K562 (cell line): ENCODE data around the gene CACNA1C. TPM values are rescaled to one million over a fixed set of nuclear protein-coding genes. Genes with fewer than 3 reads are reported as not detected.

Experiments
- ATAC-seq: fragments of 200-7000 bp; cut with Tn5 transposase; 3 replicates; pipeline ENCODE4 v1.9.1; 2020; ENCODE audit warnings: moderate library complexity
- BruUV-seq: library from RNA; stranded (reverse); fragments of 400-500 nt; replicated peaks from 2 replicates; lab custom pipeline; 2021; lab: Mats Ljungman, UMichigan
- CTCF ChIA-PET: fragments of 300-600 bp; formaldehyde crosslinking; extraction: SDS; loops from one replicate; lab custom pipeline; 2021; ENCODE audit warnings: low intra/inter-chr PET ratio; lab: Yijun Ruan, JAX
- POLR2A ChIA-PET: fragments of 300-600, 350-650 bp; sonication (Branson Sonifier 250); formaldehyde crosslinking; extraction: SDS; loops from one replicate; lab custom pipeline; 2021; ENCODE audit warnings: antibody characterized with exemption, inconsistent platforms; lab: Yijun Ruan, JAX
- DNase-seq, 4 experiments: peaks; one replicate each; pipeline versions ENCODE4 v3.0.0 to v3.0.0-alpha.2; 2011 to 2018; ENCODE audit warnings: low spot score in 3 of 4, mixed read lengths in 3 of 4; ENCODE audit errors: extremely low read depth in 1 of 4
- FAIRE-seq: peaks from 2 replicates; lab custom pipeline; 2011; peaks lifted over from hg19 to GRCh38; lab: Jason Lieb, UNC
- H2AFZ ChIP-seq: 2 replicates; pipeline ENCODE4 v1.6.0; 2011; ENCODE audit warnings: low read depth, low read length, control low read depth, inconsistent platforms
- H3K27ac ChIP-seq: fragments of 200-600 bp; 3 replicates; pipeline ENCODE4 v1.8.0; 2011; ENCODE audit warnings: low read depth, mild to moderate bottlenecking, control low read depth, inconsistent platforms, low read length, moderate library complexity, mixed read lengths; ENCODE audit errors: extremely low read depth
- H3K27me3 ChIP-seq, 2 experiments: fragments of 300-600 bp in 1 of 2; 2 replicates in 1 of 2; 3 replicates in 1 of 2; pipeline versions ENCODE4 v1.6.0 to v1.8.0; 2011; ENCODE audit warnings: inconsistent platforms in 2 of 2, low read length in 2 of 2, mild to moderate bottlenecking in 1 of 2, mixed read lengths in 1 of 2, moderate library complexity in 1 of 2; ENCODE audit not compliant: control insufficient read depth in 2 of 2, insufficient read depth in 2 of 2
- H3K36me3 ChIP-seq: fragments of 300-600 bp; 3 replicates; pipeline ENCODE4 v1.8.0; 2011; ENCODE audit warnings: mild to moderate bottlenecking, low read length, inconsistent platforms; ENCODE audit not compliant: control insufficient read depth, insufficient read depth
- H3K4me1 ChIP-seq, 2 experiments: fragments of 200-600 bp in 1 of 2; replicated peaks in 1 of 2; 2 replicates in 1 of 2; 3 replicates in 1 of 2; pipeline versions ENCODE4 v1.5.1 to v1.8.0; 2011; ENCODE audit warnings: inconsistent platforms in 2 of 2, low read length in 2 of 2, mild to moderate bottlenecking in 1 of 2, mixed read lengths in 1 of 2, moderate library complexity in 1 of 2; ENCODE audit not compliant: control insufficient read depth in 2 of 2, insufficient read depth in 2 of 2
- H3K4me2 ChIP-seq: 2 replicates; pipeline ENCODE4 v1.6.1; 2011; ENCODE audit warnings: low read length, control low read depth, inconsistent platforms, mixed read lengths; ENCODE audit not compliant: insufficient read depth
- H3K4me3 ChIP-seq: fragments of 200-600 bp; sonication (generic), shearing (Covaris generic); 2 replicates; pipeline ENCODE4 v1.5.1; 2016; ENCODE audit warnings: control low read depth, inconsistent platforms
- H3K79me2 ChIP-seq: fragments of 200-600 bp; 3 replicates; pipeline ENCODE4 v1.8.0; 2011; ENCODE audit warnings: low read length, inconsistent platforms; ENCODE audit not compliant: control insufficient read depth, insufficient read depth
- H3K9ac ChIP-seq, 2 experiments: 2 replicates each; pipeline versions ENCODE4 v1.6.0 to v1.6.1; 2011; ENCODE audit warnings: low read depth in 2 of 2, low read length in 2 of 2, control low read depth in 1 of 2, inconsistent platforms in 1 of 2, mild to moderate bottlenecking in 1 of 2, mixed read lengths in 1 of 2; ENCODE audit not compliant: insufficient read depth in 1 of 2
- H3K9me1 ChIP-seq: one replicate; pipeline ENCODE4 v1.6.0; 2011; ENCODE audit warnings: inconsistent platforms, mild to moderate bottlenecking, low read length, moderate library complexity; ENCODE audit not compliant: control insufficient read depth, insufficient read depth
- H3K9me3 ChIP-seq: replicated peaks from 2 replicates; pipeline ENCODE4 v1.5.1; 2011; ENCODE audit warnings: low read depth, low read length, inconsistent platforms; ENCODE audit not compliant: control insufficient read depth, insufficient read depth
- H4K20me1 ChIP-seq: replicated peaks from 2 replicates; pipeline ENCODE4 v1.6.1; 2011; ENCODE audit warnings: low read length, inconsistent platforms, mixed read lengths; ENCODE audit not compliant: control insufficient read depth, insufficient read depth
- CHD2 ChIP-seq: IDR thresholded peaks from 2 replicates; pipeline ENCODE4 v1.6.1; 2011; ENCODE audit warnings: low read depth, low read length
- CXXC5 ChIP-seq: fragments of 250-450 bp; sonication (Bioruptor Pico); IDR thresholded peaks from 2 replicates; pipeline ENCODE4 v1.8.0; 2022; ENCODE audit warnings: inconsistent platforms, mild to moderate bottlenecking, moderate library complexity
- FUS ChIP-seq: fragments of 200-400 bp; formaldehyde crosslinking; optimal IDR thresholded peaks from 2 replicates; pipeline ENCODE3; 2017; ENCODE audit warnings: low read depth, low read length
- GATAD2B ChIP-seq: fragments of 450-650 bp; IDR thresholded peaks from 2 replicates; pipeline ENCODE4 v1.6.1; 2017; ENCODE audit warnings: mild to moderate bottlenecking, borderline replicate concordance
- HDAC8 ChIP-seq: fragments of 450-650 bp; IDR thresholded peaks from 2 replicates; pipeline ENCODE4 v1.6.1; 2016; ENCODE audit warnings: mild to moderate bottlenecking, missing genetic modification characterization, moderate library complexity, missing compliant biosample characterization
- HMG20A ChIP-seq: fragments of 450-650 bp; formaldehyde crosslinking; conservative IDR thresholded peaks from 2 replicates; pipeline ENCODE4 v1.4.0; 2020; ENCODE audit warnings: mild to moderate bottlenecking, mixed read lengths
- HOMEZ ChIP-seq: fragments of 250-450 bp; sonication (Bioruptor Pico); IDR thresholded peaks from 2 replicates; pipeline ENCODE4 v1.4.0; 2020; ENCODE audit warnings: mild to moderate bottlenecking, moderate library complexity
- NCOA2 ChIP-seq, 2 experiments: fragments of 450-650 bp; IDR thresholded peaks; 2 replicates each; pipeline ENCODE4 v1.6.1; 2018; ENCODE audit warnings: mild to moderate bottlenecking in 2 of 2, moderate library complexity in 1 of 2; ENCODE audit not compliant: partially characterized antibody in 2 of 2
- NFE2 ChIP-seq: IDR thresholded peaks from 2 replicates; pipeline ENCODE4 v1.6.1; 2014; ENCODE audit warnings: antibody characterized with exemption, low read depth
- OTX1 ChIP-seq: fragments of 450-650 bp; formaldehyde crosslinking; IDR thresholded peaks from 2 replicates; pipeline ENCODE4 v1.4.0; 2022; ENCODE audit warnings: mild to moderate bottlenecking
- RHOXF2B ChIP-seq: fragments of 250-450 bp; sonication (Bioruptor Pico); conservative IDR thresholded peaks from 2 replicates; pipeline ENCODE4 v1.5.1; 2021
- SRSF7 ChIP-seq: fragments of 200-400 bp; formaldehyde crosslinking; optimal IDR thresholded peaks from 2 replicates; pipeline ENCODE3; 2017; ENCODE audit warnings: mild to moderate bottlenecking, low read depth, low read length
- ZBTB1 ChIP-seq: sonication (generic); formaldehyde crosslinking; IDR thresholded peaks from 2 replicates; pipeline ENCODE4 v1.8.1; 2023; ENCODE audit warnings: missing genetic modification reagents, low read depth, mild to moderate bottlenecking, borderline replicate concordance
- ZNF12 ChIP-seq: sonication (generic); formaldehyde crosslinking; IDR thresholded peaks from 2 replicates; pipeline ENCODE4 v1.4.0; 2020; ENCODE audit warnings: mild to moderate bottlenecking, missing genetic modification reagents
- ZNF395 ChIP-seq: fragments of 200-800 bp; sonication (Bioruptor generic); IDR thresholded peaks from 2 replicates; pipeline ENCODE4 v1.6.1; 2017; ENCODE audit warnings: missing genetic modification characterization, missing compliant biosample characterization
- ZNF507 ChIP-seq: conservative IDR thresholded peaks from 2 replicates; pipeline ENCODE4 v1.6.1; 2017; ENCODE audit warnings: missing genetic modification characterization, missing compliant biosample characterization
- ZNF589 ChIP-seq: fragments of 200-800 bp; sonication (Bioruptor generic); IDR thresholded peaks from 2 replicates; pipeline ENCODE4 v1.6.1; 2016; ENCODE audit warnings: low read depth, missing genetic modification characterization, missing compliant biosample characterization
- ZNF764 ChIP-seq: fragments of 250-450 bp; sonication (Bioruptor Pico); IDR thresholded peaks from 2 replicates; pipeline ENCODE4 v1.4.0; 2020; ENCODE audit warnings: low read depth, mild to moderate bottlenecking, moderate library complexity
- WGBS: fragments of 100-300 bp; shearing (Covaris generic); methylation state at CpG from one replicate; pipeline ENCODE4 v1.1.6; 2016; ENCODE audit warnings: low coverage, mixed read lengths; ENCODE audit not compliant: insufficient coverage; ENCODE audit errors: missing lambda C conversion rate; 5-methylcytosine and 5-hydroxymethylcytosine counted together
- in situ Hi-C: fragments of 300-500 bp; cut with MboI; formaldehyde crosslinking; loops from 4 replicates; pipeline ENCODE4 v1.15.0; 2018; ENCODE audit warnings: inconsistent platforms, mixed read lengths
- intact Hi-C: fragments of 100-400 bp; cut with micrococcal nuclease; formaldehyde crosslinking; loops from 2 replicates; pipeline ENCODE4 v1.14.2; 2022
- polyA plus RNA-seq, 8 experiments: library from polyadenylated mRNA; depleted of rRNA in 4 of 8; stranded (reverse) in 5 of 8; unstranded in 3 of 8; fragments of >200 nt; fragmentation: Nextera tagmentation in 2 of 8; fragmentation: Illumina TruSeq in 1 of 8; extraction: Ambion mirVana in 2 of 8; extraction: Trizol in 1 of 8; gene quantifications; 2 replicates each; pipeline versions ENCODE4 v1.2.1 to v1.2.3, GENCODE V29; 2011 to 2014; ENCODE audit warnings: inconsistent platforms in 1 of 8, missing spikeins in 1 of 8
- total RNA-seq, 7 experiments: library from RNA; depleted of rRNA in 6 of 7; stranded (reverse); fragments of >200 nt in 6 of 7; fragmentation: Illumina TruSeq in 2 of 7; extraction: Trizol in 2 of 7; gene quantifications; 2 replicates each; pipeline versions ENCODE4 v1.2.1 to v1.2.3, GENCODE V29; 2011 to 2021; ENCODE audit warnings: low replicate concordance in 1 of 7
- TF ChIP-seq, protein P1 (sequence below): fragments of 450-650 bp; IDR thresholded peaks from 2 replicates; pipeline ENCODE4 v1.6.1; 2016; ENCODE audit warnings: mild to moderate bottlenecking

The CACNA1C gene
- total and polyA plus RNA-seq, 9 of the 15 experiments (the other 6 are each of a cell fraction or from before 2014, with no cell fraction given): not detected

GRCh38 chr12:2140858-2141519 is 88.2 kb downstream of the CACNA1C start:
- ChIA-PET POLR2A (interaction anchor here (0.6 kb wide), 1 partner anchor 14 kb away, joined by 3 read pairs; no protein-coding TSS in a partner anchor), CTCF (interaction anchor here (0.6 kb wide), 1 partner anchor 339 kb away, joined by 3 read pairs; no protein-coding TSS in a partner anchor)
- in situ Hi-C loops: no loop called here
- FAIRE-seq (no peak), DNase-seq (no peak), ATAC-seq (no peak)
- no peak overlapping the region for H2AFZ ChIP-seq
- H3K4me3 ChIP-seq: no peak overlapping the region
- intact Hi-C loops: no loop called here
- H3K9me1 ChIP-seq: no peaks in the 10 kb centered on the region
- no peak overlapping the region for H3K27ac ChIP-seq
- H3K27me3 ChIP-seq: peaks cover 3 to 29% of the 10 kb centered on the region in 2 experiments; a peak in 3 of 5 replicates
- WGBS: 0% methylated on average over 9 of the region's 9 CpGs
- BruUV-seq: no TSS peak
- H4K20me1 ChIP-seq: no peaks in the 10 kb centered on the region
- H3K4me2 ChIP-seq: no peak overlapping the region
- H3K4me1 ChIP-seq: no peaks in the 10 kb centered on the region; a peak in 1 of 5 replicates
- no peaks in the 10 kb centered on the region for H3K9me3 ChIP-seq
- H3K9ac ChIP-seq: no peak overlapping the region
- H3K36me3 ChIP-seq: no peaks in the 10 kb centered on the region
- no peaks in the 10 kb centered on the region for H3K79me2 ChIP-seq
- TF ChIP-seq, protein P1, sequence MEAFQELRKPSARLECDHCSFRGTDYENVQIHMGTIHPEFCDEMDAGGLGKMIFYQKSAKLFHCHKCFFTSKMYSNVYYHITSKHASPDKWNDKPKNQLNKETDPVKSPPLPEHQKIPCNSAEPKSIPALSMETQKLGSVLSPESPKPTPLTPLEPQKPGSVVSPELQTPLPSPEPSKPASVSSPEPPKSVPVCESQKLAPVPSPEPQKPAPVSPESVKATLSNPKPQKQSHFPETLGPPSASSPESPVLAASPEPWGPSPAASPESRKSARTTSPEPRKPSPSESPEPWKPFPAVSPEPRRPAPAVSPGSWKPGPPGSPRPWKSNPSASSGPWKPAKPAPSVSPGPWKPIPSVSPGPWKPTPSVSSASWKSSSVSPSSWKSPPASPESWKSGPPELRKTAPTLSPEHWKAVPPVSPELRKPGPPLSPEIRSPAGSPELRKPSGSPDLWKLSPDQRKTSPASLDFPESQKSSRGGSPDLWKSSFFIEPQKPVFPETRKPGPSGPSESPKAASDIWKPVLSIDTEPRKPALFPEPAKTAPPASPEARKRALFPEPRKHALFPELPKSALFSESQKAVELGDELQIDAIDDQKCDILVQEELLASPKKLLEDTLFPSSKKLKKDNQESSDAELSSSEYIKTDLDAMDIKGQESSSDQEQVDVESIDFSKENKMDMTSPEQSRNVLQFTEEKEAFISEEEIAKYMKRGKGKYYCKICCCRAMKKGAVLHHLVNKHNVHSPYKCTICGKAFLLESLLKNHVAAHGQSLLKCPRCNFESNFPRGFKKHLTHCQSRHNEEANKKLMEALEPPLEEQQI: no peak
- TF ChIP-seq NCOA2 (IDR thresholded peaks at IDR 0.05; ENCODE audit: partially characterized antibody in 2 of 2) (no peak), ZNF12 (CRISPR knock-in tag) (no peak), CXXC5 (no peak), FUS (no peak), HDAC8 (no peak), HMG20A (no peak), RHOXF2B (CRISPR knock-in tag) (no peak), HOMEZ (CRISPR knock-in tag) (no peak), ZNF764 (no peak), ZNF589 (CRISPR knock-in tag) (no peak), CHD2 (no peak), ZBTB1 (CRISPR knock-in tag) (no peak), GATAD2B (no peak), ZNF395 (no peak), NFE2 (no peak), OTX1 (CRISPR knock-in tag) (no peak), SRSF7 (no peak), ZNF507 (tag) (no peak)
